ENCODE measurements around the gene NUMA1. TPM values are rescaled to one million over a fixed set of nuclear protein-coding genes. Genes with fewer than 3 reads are reported as not detected.

The NUMA1 gene
- total RNA-seq, 1 donor from 2014 or later, result 247 TPM

DNA sequence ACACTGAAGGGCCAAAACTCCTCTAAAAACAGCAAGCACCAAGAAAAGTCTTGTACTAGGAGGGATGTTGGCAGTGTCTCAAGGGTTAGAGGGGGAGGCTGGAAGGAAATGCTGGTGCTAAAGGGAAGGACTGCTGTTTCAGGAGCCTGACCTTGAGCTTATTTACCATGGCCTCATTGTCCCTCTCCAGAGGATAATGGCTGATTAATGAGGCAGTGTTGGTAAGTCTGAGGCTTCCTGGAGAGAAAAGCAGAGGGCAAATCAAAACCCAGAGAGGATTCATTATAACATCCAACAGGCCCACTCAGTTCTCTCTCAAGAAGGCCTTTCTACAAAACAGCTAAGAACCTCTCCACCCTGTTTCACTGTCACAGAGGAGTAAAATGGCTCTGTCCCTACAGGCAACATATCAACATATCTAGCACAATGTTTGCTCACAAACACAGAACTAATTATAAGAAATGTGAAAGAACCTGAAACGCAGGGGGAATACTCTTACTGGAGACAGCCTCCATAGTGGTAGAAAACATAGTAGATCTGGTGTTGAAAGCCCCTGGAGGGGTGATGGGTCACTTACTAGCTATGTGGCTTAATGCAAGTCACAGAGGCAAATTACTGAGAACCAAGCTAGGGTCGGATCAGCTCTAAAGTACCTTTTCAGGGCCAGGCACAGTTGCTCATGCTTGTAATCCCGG is 31.4 kb downstream of the NUMA1 start:
- no peaks in the 10 kb centered on the region for H3K27me3 Mint-ChIP-seq (ENCODE audit: unreplicated experiment)
- no peaks in the 10 kb centered on the region for H3K36me3 Mint-ChIP-seq (ENCODE audit: unreplicated experiment)
- no peak for DNase-seq (ENCODE audit: extremely low spot score, unreplicated experiment)
- no peaks in the 10 kb centered on the region for H3K9me3 Mint-ChIP-seq (ENCODE audit: unreplicated experiment)
- H3K4me3 Mint-ChIP-seq (ENCODE audit: unreplicated experiment), result no peak overlapping the region
- H3K27ac Mint-ChIP-seq (ENCODE audit: unreplicated experiment), result peak overlapping the region; percentile 44
- no peak for TF ChIP-seq CTCF (IDR thresholded peaks at IDR 0.05)
- no peaks in the 10 kb centered on the region for H3K4me1 Mint-ChIP-seq (ENCODE audit: unreplicated experiment)

DNA sequence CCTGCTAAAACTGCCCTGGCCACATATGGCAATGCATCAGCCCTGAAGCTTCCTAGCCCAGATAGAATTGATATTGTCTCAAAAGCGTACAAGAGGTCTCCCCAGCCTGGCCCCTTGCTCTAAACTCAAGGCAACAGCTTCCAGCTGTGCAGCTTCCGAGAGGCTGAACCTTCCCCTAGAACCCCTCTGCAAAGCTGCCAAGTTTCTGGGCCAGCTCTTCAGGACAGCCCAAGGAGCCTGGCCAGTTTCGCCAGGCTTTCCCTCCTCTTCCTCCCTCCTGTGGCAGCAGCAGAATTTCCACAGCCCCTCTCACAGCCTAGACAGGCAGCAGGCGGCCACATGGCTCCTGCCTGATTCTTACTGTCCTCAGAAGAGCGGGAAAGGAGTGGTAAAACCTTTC is 34.5 kb downstream of the NUMA1 start:
- Mint-ChIP-seq H3K4me3 (ENCODE audit: unreplicated experiment) (no peak overlapping the region), H3K4me1 (ENCODE audit: unreplicated experiment) (peaks cover 13% of the 10 kb centered on the region), H3K9me3 (ENCODE audit: unreplicated experiment) (no peaks in the 10 kb centered on the region), H3K27ac (ENCODE audit: unreplicated experiment) (no peak overlapping the region), H3K36me3 (ENCODE audit: unreplicated experiment) (no peaks in the 10 kb centered on the region), H3K27me3 (ENCODE audit: unreplicated experiment) (no peaks in the 10 kb centered on the region)
- no peak for DNase-seq (ENCODE audit: extremely low spot score, unreplicated experiment)
- TF ChIP-seq CTCF (IDR thresholded peaks at IDR 0.05), result no peak

- no peak for DNase-seq (ENCODE audit: extremely low spot score, unreplicated experiment)
- Mint-ChIP-seq H3K4me3 (ENCODE audit: unreplicated experiment) (no peak overlapping the region), H3K4me1 (ENCODE audit: unreplicated experiment) (peaks cover 13% of the 10 kb centered on the region), H3K36me3 (ENCODE audit: unreplicated experiment) (no peaks in the 10 kb centered on the region), H3K27ac (ENCODE audit: unreplicated experiment) (no peak overlapping the region), H3K9me3 (ENCODE audit: unreplicated experiment) (no peaks in the 10 kb centered on the region), H3K27me3 (ENCODE audit: unreplicated experiment) (no peaks in the 10 kb centered on the region)
- no peak for TF ChIP-seq CTCF (IDR thresholded peaks at IDR 0.05)
Observed at GRCh38 chr11:72042064-72042745, 38.1 kb downstream of the NUMA1 start.

GRCh38 chr11:72041364-72042063 is 38.8 kb downstream of the NUMA1 start:
- Mint-ChIP-seq H3K4me3 (ENCODE audit: unreplicated experiment) (no peak overlapping the region), H3K4me1 (ENCODE audit: unreplicated experiment) (peaks cover 19% of the 10 kb centered on the region), H3K36me3 (ENCODE audit: unreplicated experiment) (no peaks in the 10 kb centered on the region), H3K27me3 (ENCODE audit: unreplicated experiment) (no peaks in the 10 kb centered on the region), H3K9me3 (ENCODE audit: unreplicated experiment) (no peaks in the 10 kb centered on the region), H3K27ac (ENCODE audit: unreplicated experiment) (no peak overlapping the region)
- no peak for TF ChIP-seq CTCF (IDR thresholded peaks at IDR 0.05)
- peak; percentile 90 for DNase-seq (ENCODE audit: extremely low spot score, unreplicated experiment)
